ENCODE results near the gene DCTPP1.
A peak's percentile ranks its signal among the peaks of the same experiment; 100 is the strongest.

Gene DCTPP1

DNA sequence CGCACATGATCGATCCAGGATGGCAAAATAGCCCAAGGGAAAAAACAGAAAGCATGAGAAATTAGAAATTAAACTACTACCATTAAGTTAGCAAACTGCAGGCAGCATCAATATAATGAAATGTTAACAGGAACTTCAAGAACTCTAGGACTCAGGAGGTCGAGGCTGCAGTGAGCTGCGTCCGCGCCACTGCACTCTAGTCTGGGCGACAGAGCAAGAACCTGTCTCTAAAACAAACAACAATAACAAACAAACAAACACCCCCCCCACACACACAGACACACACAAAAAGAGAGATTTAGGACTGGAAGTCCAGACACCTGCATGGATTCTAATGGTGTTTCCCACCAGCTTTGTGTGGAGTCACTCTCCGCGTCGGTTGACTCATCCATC, 16.4 kb upstream of the DCTPP1 start (continued):
- TF ChIP-seq, protein P1, sequence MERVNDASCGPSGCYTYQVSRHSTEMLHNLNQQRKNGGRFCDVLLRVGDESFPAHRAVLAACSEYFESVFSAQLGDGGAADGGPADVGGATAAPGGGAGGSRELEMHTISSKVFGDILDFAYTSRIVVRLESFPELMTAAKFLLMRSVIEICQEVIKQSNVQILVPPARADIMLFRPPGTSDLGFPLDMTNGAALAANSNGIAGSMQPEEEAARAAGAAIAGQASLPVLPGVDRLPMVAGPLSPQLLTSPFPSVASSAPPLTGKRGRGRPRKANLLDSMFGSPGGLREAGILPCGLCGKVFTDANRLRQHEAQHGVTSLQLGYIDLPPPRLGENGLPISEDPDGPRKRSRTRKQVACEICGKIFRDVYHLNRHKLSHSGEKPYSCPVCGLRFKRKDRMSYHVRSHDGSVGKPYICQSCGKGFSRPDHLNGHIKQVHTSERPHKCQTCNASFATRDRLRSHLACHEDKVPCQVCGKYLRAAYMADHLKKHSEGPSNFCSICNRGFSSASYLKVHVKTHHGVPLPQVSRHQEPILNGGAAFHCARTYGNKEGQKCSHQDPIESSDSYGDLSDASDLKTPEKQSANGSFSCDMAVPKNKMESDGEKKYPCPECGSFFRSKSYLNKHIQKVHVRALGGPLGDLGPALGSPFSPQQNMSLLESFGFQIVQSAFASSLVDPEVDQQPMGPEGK (tag by site-specific recombination; IDR thresholded peaks at IDR 0.05) = no peak
- TF ChIP-seq, protein P2, sequence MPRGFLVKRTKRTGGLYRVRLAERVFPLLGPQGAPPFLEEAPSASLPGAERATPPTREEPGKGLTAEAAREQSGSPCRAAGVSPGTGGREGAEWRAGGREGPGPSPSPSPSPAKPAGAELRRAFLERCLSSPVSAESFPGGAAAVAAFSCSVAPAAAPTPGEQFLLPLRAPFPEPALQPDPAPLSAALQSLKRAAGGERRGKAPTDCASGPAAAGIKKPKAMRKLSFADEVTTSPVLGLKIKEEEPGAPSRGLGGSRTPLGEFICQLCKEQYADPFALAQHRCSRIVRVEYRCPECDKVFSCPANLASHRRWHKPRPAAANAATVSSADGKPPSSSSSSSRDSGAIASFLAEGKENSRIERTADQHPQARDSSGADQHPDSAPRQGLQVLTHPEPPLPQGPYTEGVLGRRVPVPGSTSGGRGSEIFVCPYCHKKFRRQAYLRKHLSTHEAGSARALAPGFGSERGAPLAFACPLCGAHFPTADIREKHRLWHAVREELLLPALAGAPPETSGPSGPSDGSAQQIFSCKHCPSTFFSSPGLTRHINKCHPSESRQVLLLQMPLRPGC (tag by site-specific recombination; IDR thresholded peaks at IDR 0.05) = no peak
- no peak for TF ChIP-seq ZBTB1 (tag by site-specific recombination; IDR thresholded peaks at IDR 0.05)
- TF ChIP-seq ZNF10 (tag by site-specific recombination; IDR thresholded peaks at IDR 0.05) = no peak
- TF ChIP-seq ZNF23 (tag by site-specific recombination; IDR thresholded peaks at IDR 0.05; ENCODE audit: borderline replicate concordance) = no peak
- TF ChIP-seq, protein P3, sequence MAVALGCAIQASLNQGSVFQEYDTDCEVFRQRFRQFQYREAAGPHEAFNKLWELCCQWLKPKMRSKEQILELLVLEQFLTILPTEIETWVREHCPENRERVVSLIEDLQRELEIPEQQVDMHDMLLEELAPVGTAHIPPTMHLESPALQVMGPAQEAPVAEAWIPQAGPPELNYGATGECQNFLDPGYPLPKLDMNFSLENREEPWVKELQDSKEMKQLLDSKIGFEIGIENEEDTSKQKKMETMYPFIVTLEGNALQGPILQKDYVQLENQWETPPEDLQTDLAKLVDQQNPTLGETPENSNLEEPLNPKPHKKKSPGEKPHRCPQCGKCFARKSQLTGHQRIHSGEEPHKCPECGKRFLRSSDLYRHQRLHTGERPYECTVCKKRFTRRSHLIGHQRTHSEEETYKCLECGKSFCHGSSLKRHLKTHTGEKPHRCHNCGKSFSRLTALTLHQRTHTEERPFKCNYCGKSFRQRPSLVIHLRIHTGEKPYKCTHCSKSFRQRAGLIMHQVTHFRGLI (tag by site-specific recombination; IDR thresholded peaks at IDR 0.05) = no peak
- TF ChIP-seq ZNF394 (tag by site-specific recombination; IDR thresholded peaks at IDR 0.05; ENCODE audit: borderline replicate concordance) = no peak
- TF ChIP-seq ZNF311 (tag by site-specific recombination; IDR thresholded peaks at IDR 0.05; ENCODE audit: borderline replicate concordance) = no peak
- TF ChIP-seq ZIC2 (tag by site-specific recombination; IDR thresholded peaks at IDR 0.05) = no peak
- no peak for TF ChIP-seq HOXA7 (CRISPR knock-in tag; IDR thresholded peaks at IDR 0.05; ENCODE audit: borderline replicate concordance)
- peak; percentile 38; the same call in 1 of the 2 replicates for TF ChIP-seq ZBTB17 (tag by site-specific recombination; IDR thresholded peaks at IDR 0.05)
- no peak for TF ChIP-seq KLF1 (tag by site-specific recombination; IDR thresholded peaks at IDR 0.05)
- no peak for TF ChIP-seq ZNF785 (tag by site-specific recombination; IDR thresholded peaks at IDR 0.05)
- no peak for TF ChIP-seq ZNF571 (tag by site-specific recombination; IDR thresholded peaks at IDR 0.05)
- TF ChIP-seq ZNF664 (tag by site-specific recombination; IDR thresholded peaks at IDR 0.05) = no peak
- no peak for TF ChIP-seq MZF1 (tag by site-specific recombination; IDR thresholded peaks at IDR 0.05; ENCODE audit: borderline replicate concordance)
- TF ChIP-seq, protein P4, sequence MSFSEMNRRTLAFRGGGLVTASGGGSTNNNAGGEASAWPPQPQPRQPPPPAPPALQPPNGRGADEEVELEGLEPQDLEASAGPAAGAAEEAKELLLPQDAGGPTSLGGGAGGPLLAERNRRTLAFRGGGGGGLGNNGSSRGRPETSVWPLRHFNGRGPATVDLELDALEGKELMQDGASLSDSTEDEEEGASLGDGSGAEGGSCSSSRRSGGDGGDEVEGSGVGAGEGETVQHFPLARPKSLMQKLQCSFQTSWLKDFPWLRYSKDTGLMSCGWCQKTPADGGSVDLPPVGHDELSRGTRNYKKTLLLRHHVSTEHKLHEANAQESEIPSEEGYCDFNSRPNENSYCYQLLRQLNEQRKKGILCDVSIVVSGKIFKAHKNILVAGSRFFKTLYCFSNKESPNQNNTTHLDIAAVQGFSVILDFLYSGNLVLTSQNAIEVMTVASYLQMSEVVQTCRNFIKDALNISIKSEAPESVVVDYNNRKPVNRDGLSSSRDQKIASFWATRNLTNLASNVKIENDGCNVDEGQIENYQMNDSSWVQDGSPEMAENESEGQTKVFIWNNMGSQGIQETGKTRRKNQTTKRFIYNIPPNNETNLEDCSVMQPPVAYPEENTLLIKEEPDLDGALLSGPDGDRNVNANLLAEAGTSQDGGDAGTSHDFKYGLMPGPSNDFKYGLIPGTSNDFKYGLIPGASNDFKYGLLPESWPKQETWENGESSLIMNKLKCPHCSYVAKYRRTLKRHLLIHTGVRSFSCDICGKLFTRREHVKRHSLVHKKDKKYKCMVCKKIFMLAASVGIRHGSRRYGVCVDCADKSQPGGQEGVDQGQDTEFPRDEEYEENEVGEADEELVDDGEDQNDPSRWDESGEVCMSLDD (tag by site-specific recombination; IDR thresholded peaks at IDR 0.05) = no peak
- no peak for TF ChIP-seq WT1 (tag by site-specific recombination; IDR thresholded peaks at IDR 0.05)

DNA sequence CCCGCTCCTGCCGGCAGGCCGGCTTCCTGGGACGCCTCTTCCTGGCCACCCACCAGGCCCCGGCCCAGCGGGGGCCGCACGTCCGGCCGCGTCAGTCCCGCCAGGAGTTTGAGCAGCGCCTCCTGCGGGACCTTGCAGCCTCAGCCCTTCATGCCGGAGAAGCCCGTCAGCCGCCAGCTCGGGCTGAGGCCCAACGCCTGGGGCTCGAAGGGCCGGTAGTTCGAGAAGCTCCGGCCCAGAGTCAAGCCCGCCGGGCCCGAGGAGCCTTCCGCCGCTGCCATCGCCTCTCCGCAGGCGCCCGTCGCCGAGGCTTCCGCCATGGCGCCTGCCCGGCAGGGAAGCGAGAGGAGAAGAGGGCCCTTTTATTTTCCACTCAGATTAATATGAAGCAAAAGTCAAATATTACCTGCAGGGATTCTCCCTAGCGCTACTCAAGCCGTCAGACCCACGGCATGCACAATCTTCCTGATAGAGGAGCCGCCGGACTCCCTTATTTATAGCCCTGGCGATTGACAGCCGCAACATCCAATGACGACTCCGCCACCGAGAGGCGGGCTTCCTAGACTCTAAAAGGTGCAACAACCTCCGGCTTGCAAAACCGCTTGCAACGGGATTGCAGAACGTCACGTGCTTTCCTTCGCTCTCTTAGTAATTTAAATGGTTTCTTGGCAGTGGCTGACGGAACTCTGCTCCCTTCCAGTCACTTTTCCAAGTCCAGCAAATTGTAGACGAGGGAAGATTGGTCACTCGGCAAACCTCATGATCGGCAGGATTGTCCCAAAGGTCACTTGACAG, 15.8 kb upstream of the DCTPP1 start, which contains the start of gene SEPHS2:
TSS of gene SEPHS2 (minus strand) at position 467 of the 795 bp plus-strand sequence. CDS start at position 320, 147 bp downstream.
- CTCF ChIA-PET = interaction anchor here (0.6 to 2.7 kb wide), 7 partner anchors 8 to 248 kb away, joined by 3 to 6 read pairs (median 3); no protein-coding TSS in a partner anchor
- Histone ChIP-seq H3K4me1 (ENCODE audit: control insufficient read depth, insufficient read depth, low read length) (peaks cover 3% of the 10 kb centered on the region; the same call in 1 of the 2 replicates), H3K4me3 (ENCODE audit: low read depth, low read length) (peak within 1 kb of the TSS; percentile 79), H3K9me3 (ENCODE audit: control insufficient read depth, insufficient read depth, low read depth, low read length) (no peaks in the 10 kb centered on the region), H3K36me3 (ENCODE audit: control insufficient read depth in 2 of 2, insufficient read depth in 1 of 2, low read length in 2 of 2) (peaks cover 0 to 22% of the 10 kb centered on the region in 2 experiments; a peak in 2 of 3 replicates), H3K27ac (ENCODE audit: extremely low read depth, low read depth, low read length) (peak within 1 kb of the TSS; percentile 70)
- POLR2A ChIA-PET = interaction anchor here (0.6 to 2.0 kb wide), 10 partner anchors 15 to 165 kb away, joined by 3 to 14 read pairs (median 4); partner anchors contain the start of genes DCTPP1, ZNF689 and ZNF747
- TF ChIP-seq ZNF660 (tag by site-specific recombination; IDR thresholded peaks at IDR 0.05) (peak; percentile 72; the same call in 1 of the 2 replicates), HOXD13 (CRISPR knock-in tag; IDR thresholded peaks at IDR 0.05; ENCODE audit: borderline replicate concordance) (no peak), SP3 (tag by site-specific recombination; IDR thresholded peaks at IDR 0.05) (peak; percentile 85)
- TF ChIP-seq, protein P5, sequence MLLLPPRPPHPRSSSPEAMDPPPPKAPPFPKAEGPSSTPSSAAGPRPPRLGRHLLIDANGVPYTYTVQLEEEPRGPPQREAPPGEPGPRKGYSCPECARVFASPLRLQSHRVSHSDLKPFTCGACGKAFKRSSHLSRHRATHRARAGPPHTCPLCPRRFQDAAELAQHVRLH (tag by site-specific recombination; IDR thresholded peaks at IDR 0.05) = no peak
- TF ChIP-seq, protein P6, sequence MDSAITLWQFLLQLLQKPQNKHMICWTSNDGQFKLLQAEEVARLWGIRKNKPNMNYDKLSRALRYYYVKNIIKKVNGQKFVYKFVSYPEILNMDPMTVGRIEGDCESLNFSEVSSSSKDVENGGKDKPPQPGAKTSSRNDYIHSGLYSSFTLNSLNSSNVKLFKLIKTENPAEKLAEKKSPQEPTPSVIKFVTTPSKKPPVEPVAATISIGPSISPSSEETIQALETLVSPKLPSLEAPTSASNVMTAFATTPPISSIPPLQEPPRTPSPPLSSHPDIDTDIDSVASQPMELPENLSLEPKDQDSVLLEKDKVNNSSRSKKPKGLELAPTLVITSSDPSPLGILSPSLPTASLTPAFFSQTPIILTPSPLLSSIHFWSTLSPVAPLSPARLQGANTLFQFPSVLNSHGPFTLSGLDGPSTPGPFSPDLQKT (IDR thresholded peaks at IDR 0.05; ENCODE audit: borderline replicate concordance, low read depth, low read length) = no peak
- TF ChIP-seq, protein P7, sequence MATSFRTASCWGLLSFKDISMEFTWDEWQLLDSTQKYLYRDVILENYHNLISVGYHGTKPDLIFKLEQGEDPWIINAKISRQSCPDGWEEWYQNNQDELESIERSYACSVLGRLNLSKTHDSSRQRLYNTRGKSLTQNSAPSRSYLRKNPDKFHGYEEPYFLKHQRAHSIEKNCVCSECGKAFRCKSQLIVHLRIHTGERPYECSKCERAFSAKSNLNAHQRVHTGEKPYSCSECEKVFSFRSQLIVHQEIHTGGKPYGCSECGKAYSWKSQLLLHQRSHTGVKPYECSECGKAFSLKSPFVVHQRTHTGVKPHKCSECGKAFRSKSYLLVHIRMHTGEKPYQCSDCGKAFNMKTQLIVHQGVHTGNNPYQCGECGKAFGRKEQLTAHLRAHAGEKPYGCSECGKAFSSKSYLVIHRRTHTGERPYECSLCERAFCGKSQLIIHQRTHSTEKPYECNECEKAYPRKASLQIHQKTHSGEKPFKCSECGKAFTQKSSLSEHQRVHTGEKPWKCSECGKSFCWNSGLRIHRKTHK (tag by site-specific recombination; IDR thresholded peaks at IDR 0.05) = no peak
